Left ventricle myocardium inferior (tissue), 1 donor: ENCODE results near the gene RNF168. TPM values are rescaled to one million over a fixed set of nuclear protein-coding genes. Genes with fewer than 3 reads are reported as not detected.
A peak's percentile ranks its signal among the peaks of the same experiment; 100 is the strongest.
"Not testable (repeated sequence)": the region's sequence is repeated elsewhere in the genome, so short reads cannot be mapped to it uniquely, and the experiment has no call there.

Experiments used
- DNase-seq: peaks from one replicate; pipeline ENCODE4 v3.0.0-alpha.2; 2020
- H3K27ac ChIP-seq: fragments of 200-600 bp; replicated peaks from 2 replicates; pipeline ENCODE4 v1.8.0; 2021
- H3K27me3 ChIP-seq: fragments of 200-600 bp; 2 replicates; pipeline ENCODE4 v1.8.0; 2021; ENCODE audit warnings: low read depth
- H3K36me3 ChIP-seq: fragments of 200-600 bp; 2 replicates; pipeline ENCODE4 v1.8.0; 2021
- H3K4me1 ChIP-seq: fragments of 200-600 bp; 2 replicates; pipeline ENCODE4 v1.8.0; 2021
- H3K4me3 ChIP-seq: fragments of 200-600 bp; 2 replicates; pipeline ENCODE4 v1.8.0; 2021; ENCODE audit warnings: mild to moderate bottlenecking, moderate library complexity
- H3K9me3 ChIP-seq: fragments of 200-600 bp; replicated peaks from 2 replicates; pipeline ENCODE4 v1.8.0; 2021
- intact Hi-C: fragments of 100-400 bp; cut with micrococcal nuclease; formaldehyde crosslinking; loops from one replicate; pipeline ENCODE4 v1.11.0; 2022
- long read RNA-seq: library from polyadenylated mRNA; unstranded; transcript quantifications from one replicate; pipeline ENCODE4 v2.0.0, GENCODE V29; 2021
- total RNA-seq: library from RNA; stranded (reverse); fragmentation: NEBNext Ultra II Directional; extraction: Animal tissue kit (Norgen Biotek cat#: 25700); gene quantifications from one replicate; pipeline ENCODE4 v1.2.1, GENCODE V29; 2021
- TF ChIP-seq, protein P1 (sequence below): fragments of 200-600 bp; IDR thresholded peaks from 2 replicates; pipeline ENCODE4 v1.8.0; 2021; ENCODE audit warnings: antibody characterized with exemption, mild to moderate bottlenecking, borderline replicate concordance
- donor health status: DM: no; HTN: yes; CAD: no; lungs with severe emphysema.

The RNF168 gene, protein sequence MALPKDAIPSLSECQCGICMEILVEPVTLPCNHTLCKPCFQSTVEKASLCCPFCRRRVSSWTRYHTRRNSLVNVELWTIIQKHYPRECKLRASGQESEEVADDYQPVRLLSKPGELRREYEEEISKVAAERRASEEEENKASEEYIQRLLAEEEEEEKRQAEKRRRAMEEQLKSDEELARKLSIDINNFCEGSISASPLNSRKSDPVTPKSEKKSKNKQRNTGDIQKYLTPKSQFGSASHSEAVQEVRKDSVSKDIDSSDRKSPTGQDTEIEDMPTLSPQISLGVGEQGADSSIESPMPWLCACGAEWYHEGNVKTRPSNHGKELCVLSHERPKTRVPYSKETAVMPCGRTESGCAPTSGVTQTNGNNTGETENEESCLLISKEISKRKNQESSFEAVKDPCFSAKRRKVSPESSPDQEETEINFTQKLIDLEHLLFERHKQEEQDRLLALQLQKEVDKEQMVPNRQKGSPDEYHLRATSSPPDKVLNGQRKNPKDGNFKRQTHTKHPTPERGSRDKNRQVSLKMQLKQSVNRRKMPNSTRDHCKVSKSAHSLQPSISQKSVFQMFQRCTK
- 18.9 TPM for total RNA-seq
- long read RNA-seq, full-length matches to known transcripts, result 4 of 12 reads
- long read RNA-seq, partial matches to known transcripts, result 0 of 12 reads
- long read RNA-seq, other reads (novel, unspliced or antisense), result 8 of 12 reads

DNA sequence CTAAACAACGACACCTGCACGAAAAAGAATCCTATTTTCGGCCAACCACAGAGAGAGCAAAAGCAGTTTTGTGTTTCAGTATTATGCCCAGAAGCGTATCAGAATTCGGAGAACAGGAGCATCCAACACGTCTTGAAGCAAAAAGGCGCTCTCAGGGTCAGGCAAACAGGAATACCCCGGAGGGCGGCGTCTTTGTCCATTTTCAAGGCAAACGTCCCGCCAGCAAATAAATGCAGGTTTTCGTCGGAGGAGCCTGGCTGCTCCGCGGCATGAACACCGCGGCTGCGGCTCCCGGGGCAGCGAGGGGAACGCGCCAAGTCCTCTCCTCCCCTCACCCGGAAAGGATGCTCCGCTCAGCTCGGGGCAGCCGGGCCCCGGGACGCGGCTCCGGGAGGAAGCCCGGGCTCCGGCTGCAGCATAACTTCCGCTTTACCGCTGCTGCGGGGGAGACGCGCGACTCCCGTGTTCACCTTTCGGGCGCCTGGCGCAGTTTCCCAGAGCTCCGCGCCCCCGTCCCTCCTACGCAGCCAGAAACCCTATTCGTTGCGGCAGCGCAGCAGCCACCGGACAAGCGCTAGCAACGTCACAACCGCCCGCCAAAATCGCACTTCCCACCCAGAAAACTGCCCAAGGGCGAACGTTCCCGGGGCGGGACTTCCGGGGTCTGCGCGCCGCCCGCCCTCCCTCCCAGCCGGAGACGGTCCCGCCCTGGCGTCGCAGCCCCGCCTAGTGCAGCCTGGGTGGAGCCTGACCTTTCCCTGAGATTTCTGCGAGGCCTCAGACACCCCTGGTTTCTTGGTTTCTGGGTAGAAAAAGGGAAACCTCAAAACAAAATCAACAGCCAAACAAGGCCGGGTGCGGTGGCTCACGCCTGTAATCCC is at the start of gene RNF168:
Gene RNF168, minus strand, starts transcription at position 573 of the 881 bp plus-strand sequence. CDS start 595 bp downstream, outside the sequence.
- intact Hi-C loops, result no loop called here
- Histone ChIP-seq H3K4me1 (peaks cover 56% of the 10 kb centered on the region), H3K27ac (peak within 1 kb of the TSS; percentile 99), H3K9me3 (peaks cover 13% of the 10 kb centered on the region), H3K27me3 (no peaks in the 10 kb centered on the region), H3K36me3 (peaks cover 22% of the 10 kb centered on the region), H3K4me3 (peak within 1 kb of the TSS; percentile 99)
- TF ChIP-seq, protein P1, sequence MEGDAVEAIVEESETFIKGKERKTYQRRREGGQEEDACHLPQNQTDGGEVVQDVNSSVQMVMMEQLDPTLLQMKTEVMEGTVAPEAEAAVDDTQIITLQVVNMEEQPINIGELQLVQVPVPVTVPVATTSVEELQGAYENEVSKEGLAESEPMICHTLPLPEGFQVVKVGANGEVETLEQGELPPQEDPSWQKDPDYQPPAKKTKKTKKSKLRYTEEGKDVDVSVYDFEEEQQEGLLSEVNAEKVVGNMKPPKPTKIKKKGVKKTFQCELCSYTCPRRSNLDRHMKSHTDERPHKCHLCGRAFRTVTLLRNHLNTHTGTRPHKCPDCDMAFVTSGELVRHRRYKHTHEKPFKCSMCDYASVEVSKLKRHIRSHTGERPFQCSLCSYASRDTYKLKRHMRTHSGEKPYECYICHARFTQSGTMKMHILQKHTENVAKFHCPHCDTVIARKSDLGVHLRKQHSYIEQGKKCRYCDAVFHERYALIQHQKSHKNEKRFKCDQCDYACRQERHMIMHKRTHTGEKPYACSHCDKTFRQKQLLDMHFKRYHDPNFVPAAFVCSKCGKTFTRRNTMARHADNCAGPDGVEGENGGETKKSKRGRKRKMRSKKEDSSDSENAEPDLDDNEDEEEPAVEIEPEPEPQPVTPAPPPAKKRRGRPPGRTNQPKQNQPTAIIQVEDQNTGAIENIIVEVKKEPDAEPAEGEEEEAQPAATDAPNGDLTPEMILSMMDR, result no peak
- DNase-seq, result peak; percentile 97

DNA sequence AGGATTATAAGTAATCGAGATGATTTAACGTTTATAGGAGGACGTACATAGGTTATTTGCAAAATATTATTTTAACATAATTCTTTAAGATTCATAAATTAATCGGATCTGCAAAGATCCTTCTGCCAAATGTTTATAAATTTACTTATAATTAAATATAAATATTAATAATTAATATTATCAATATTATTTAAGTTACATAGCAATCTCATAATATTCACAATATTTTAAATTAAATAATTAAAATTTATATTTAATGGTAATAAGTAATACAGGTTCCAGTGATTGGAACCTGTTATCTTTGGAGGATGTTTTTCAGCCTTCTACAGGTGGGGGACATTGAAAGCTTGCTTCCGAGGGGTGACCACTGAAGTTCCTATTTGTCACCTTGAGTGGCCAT is 48.7 kb upstream of the RNF168 start:
- intact Hi-C loops, result no loop called here
- Histone ChIP-seq H3K4me1 (no peaks in the 10 kb centered on the region), H3K4me3 (no peak overlapping the region), H3K9me3 (no peaks in the 10 kb centered on the region), H3K27ac (no peak overlapping the region), H3K27me3 (no peaks in the 10 kb centered on the region), H3K36me3 (peaks cover 7% of the 10 kb centered on the region)
- TF ChIP-seq, protein P1, result no peak
- DNase-seq, result no peak

DNA sequence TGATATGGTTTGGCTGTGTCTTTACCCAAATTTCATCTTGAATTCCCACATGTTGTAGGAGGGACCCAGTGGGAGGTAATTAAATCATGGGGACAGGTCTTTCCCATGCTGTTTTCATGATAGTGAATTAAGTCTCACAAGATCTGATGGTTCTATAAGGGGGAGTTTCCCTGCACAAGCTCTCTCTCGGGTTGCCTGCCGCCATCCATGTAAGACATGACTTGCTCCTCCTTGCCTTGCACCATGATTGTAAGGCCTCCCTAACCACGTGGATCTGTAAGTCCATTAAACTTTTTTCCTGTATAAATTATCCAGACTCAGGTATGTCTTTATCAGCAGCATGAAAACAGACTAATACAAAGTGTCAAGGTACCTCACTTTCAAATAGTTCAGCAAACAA is 46.6 kb upstream of the RNF168 start:
- H3K9me3 ChIP-seq, intact Hi-C loops, H3K4me3 ChIP-seq, H3K27ac ChIP-seq, H3K36me3 ChIP-seq, H3K4me1 ChIP-seq, DNase-seq, H3K27me3 ChIP-seq: not testable (repeated sequence)

DNA sequence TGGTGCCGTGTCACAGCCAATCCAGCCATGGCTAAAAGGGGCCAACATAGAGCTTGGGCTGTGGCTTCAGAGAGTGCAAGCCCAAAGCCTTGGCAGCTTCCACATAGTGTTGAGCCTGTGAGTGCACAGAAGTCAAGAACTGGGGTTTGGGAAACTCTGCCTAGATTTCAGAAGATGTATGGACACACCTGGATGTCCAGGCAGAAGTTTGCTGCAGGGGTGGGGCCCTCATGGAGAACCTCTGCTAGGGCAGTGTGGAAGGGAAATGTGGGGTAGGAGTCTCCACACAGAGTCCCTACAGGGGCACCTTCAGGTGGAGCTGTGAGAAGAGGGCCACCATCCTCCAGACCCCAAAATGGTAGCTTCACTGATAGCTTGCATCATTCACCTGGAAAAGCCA is 45.7 kb upstream of the RNF168 start:
- H3K4me1 ChIP-seq, H3K27me3 ChIP-seq, H3K4me3 ChIP-seq, intact Hi-C loops, H3K9me3 ChIP-seq, H3K36me3 ChIP-seq, DNase-seq, H3K27ac ChIP-seq: not testable (repeated sequence)

DNA sequence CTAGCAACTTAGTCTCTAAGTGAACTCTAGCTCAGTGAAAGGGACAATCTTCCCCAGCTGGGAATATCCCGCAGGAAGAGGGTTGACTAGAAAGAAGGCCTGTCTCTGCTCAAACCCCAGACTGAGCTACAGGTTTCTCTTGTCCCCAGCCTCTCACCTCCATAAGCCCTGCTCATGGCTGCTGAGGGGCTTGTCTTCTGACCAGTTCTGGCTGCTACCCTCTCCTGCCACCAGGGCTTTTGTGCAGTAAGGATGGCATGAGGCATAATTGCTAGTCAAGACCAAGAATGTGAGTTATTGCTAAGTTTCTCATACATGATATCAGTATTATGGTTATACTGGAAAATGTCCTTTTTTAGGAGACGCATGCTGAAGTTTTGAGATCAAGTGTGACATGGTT is 43.5 kb upstream of the RNF168 start:
- H3K27me3 ChIP-seq, result no peaks in the 10 kb centered on the region
- no peak for DNase-seq
- intact Hi-C loops, result no loop called here
- no peak overlapping the region for H3K4me3 ChIP-seq
- TF ChIP-seq, protein P1, result no peak
- H3K27ac ChIP-seq, result no peak overlapping the region
- H3K36me3 ChIP-seq, result no peaks in the 10 kb centered on the region
- no peaks in the 10 kb centered on the region for H3K9me3 ChIP-seq
- no peaks in the 10 kb centered on the region for H3K4me1 ChIP-seq

DNA sequence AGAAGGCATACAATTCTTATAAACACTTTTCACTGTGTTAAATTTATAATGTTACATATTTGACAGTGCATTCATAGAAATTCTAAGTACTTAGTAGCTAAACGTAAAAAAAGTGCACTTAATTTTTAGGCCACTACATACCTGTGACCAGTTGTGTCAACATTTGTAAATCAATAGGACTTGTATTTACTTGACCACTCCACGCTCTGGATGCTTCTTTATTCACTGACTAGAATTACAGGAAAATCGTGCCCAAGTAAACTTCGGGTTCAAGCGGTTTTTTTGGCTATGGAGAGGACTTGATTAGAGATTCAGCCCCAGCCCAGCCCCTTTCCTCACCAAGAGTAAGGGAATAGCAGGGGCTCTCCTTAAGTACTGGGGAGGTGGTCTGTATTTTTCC is 43.0 kb upstream of the RNF168 start:
- TF ChIP-seq, protein P1, result no peak
- DNase-seq, result no peak
- H3K27ac ChIP-seq, result no peak overlapping the region
- no peaks in the 10 kb centered on the region for H3K9me3 ChIP-seq
- H3K36me3 ChIP-seq, result no peaks in the 10 kb centered on the region
- H3K4me1 ChIP-seq, result no peaks in the 10 kb centered on the region
- H3K4me3 ChIP-seq, result no peak overlapping the region
- H3K27me3 ChIP-seq, result no peaks in the 10 kb centered on the region
- intact Hi-C loops, result no loop called here
